Cardiac fibroblast (primary cell): ENCODE data around the gene ANAPC13.

Experiments
- DNase-seq, 2 donors: peaks; one replicate each; pipeline versions ENCODE4 v3.0.0 to v3.0.0-alpha.2; 2010; ENCODE audit warnings: low read depth in 2 of 2
- H3K4me3 ChIP-seq, 2 donors: replicated peaks in 1 of 2; 1 replicate in 1 of 2; 2 replicates in 1 of 2; pipeline ENCODE4 v1.5.1; 2011; ENCODE audit warnings: low read depth in 2 of 2, low read length in 2 of 2, mild to moderate bottlenecking in 2 of 2, moderate library complexity in 1 of 2
- TF ChIP-seq, protein P1 (sequence below): IDR thresholded peaks from one replicate; pipeline ENCODE4 v1.5.1; 2011; ENCODE audit warnings: low read depth, mild to moderate bottlenecking, low read length, inconsistent platforms

ANAPC13 gene

GRCh38 chr3:134503266-134503665 lies 17.5 kb upstream of the ANAPC13 start:
- H3K4me3 ChIP-seq: no peak overlapping the region
- no peak for DNase-seq
- TF ChIP-seq, protein P1, sequence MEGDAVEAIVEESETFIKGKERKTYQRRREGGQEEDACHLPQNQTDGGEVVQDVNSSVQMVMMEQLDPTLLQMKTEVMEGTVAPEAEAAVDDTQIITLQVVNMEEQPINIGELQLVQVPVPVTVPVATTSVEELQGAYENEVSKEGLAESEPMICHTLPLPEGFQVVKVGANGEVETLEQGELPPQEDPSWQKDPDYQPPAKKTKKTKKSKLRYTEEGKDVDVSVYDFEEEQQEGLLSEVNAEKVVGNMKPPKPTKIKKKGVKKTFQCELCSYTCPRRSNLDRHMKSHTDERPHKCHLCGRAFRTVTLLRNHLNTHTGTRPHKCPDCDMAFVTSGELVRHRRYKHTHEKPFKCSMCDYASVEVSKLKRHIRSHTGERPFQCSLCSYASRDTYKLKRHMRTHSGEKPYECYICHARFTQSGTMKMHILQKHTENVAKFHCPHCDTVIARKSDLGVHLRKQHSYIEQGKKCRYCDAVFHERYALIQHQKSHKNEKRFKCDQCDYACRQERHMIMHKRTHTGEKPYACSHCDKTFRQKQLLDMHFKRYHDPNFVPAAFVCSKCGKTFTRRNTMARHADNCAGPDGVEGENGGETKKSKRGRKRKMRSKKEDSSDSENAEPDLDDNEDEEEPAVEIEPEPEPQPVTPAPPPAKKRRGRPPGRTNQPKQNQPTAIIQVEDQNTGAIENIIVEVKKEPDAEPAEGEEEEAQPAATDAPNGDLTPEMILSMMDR: no peak

GRCh38 chr3:134496471-134497071 lies 10.8 kb upstream of the ANAPC13 start:
- TF ChIP-seq, protein P1: no peak
- no peak overlapping the region for H3K4me3 ChIP-seq
- no peak for DNase-seq

GRCh38 chr3:134495980-134496379 lies 10.2 kb upstream of the ANAPC13 start:
- H3K4me3 ChIP-seq: no peak overlapping the region
- TF ChIP-seq, protein P1: no peak
- DNase-seq: no peak

DNA sequence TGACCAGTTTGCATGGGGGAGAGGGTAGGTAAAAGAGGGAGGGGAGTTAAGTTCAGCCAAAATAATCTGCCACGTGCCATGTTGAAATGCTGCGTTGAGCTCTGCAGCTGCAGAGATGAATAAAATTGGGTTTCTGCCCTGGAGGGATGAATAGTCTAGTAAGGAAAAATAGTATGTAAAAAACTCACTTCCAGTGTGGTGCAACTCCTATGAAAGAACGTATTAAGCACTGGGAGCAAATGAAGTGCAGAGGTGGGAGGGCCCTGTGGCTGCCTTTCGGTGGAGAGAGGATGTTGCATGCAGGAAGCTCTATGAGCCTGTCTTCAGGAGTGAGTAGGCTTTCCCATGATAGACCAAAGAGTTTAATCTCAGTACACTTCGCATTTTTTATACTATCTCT lies 8.7 kb upstream of the ANAPC13 start:
- TF ChIP-seq, protein P1: no peak
- H3K4me3 ChIP-seq: no peak overlapping the region
- DNase-seq: peak in 1 of 2 donors; percentile 35

- DNase-seq: no peak
- H3K4me3 ChIP-seq: peak overlapping the region in 1 of 2 donors; percentile 72
- TF ChIP-seq, protein P1: no peak
These were observed 1.6 kb upstream of the ANAPC13 start for GRCh38 chr3:134487406-134487805.

GRCh38 chr3:134486577-134487041 lies 824 bp upstream of the ANAPC13 start:
- TF ChIP-seq, protein P1: no peak
- peak; percentile 28 to 60 for DNase-seq
- H3K4me3 ChIP-seq: peak overlapping the region; percentile 72 to 77
